Measurements from ENCODE around the gene HJURP. TPM values are rescaled to one million over a fixed set of nuclear protein-coding genes. Genes with fewer than 3 reads are reported as not detected.

Gene HJURP
- total RNA-seq, 4 donors from 2014 or later = 0.15 to 3.1 (median 2.5) TPM; not detected in 1

- H3K27me3 ChIP-seq = no peaks in the 10 kb centered on the region
- no peaks in the 10 kb centered on the region for H3K36me3 ChIP-seq
- no peak overlapping the region for H3K4me3 ChIP-seq
- no peak for ATAC-seq
- H3K27ac ChIP-seq = no peak overlapping the region
- peaks cover 0 to 9% (median 0%) of the 10 kb centered on the region in 3 donors for H3K4me1 ChIP-seq
- 81 to 97% methylated on average over 4 to 9 of the region's 15 CpGs for WGBS, 2 donors (ENCODE audit: low coverage in 1 of 2)
- peaks cover 0 to 6% (median 0%) of the 10 kb centered on the region in 3 donors for H3K9me3 ChIP-seq
- no peak for TF ChIP-seq POLR2AphosphoS5 (IDR thresholded peaks at IDR 0.05)
- no peak for TF ChIP-seq CTCF (IDR thresholded peaks at IDR 0.05)
- TF ChIP-seq EP300 (IDR thresholded peaks at IDR 0.05) = no peak
- TF ChIP-seq POLR2A (IDR thresholded peaks at IDR 0.05) = no peak
These were observed 24.9 kb downstream of the HJURP start for GRCh38 chr2:233829193-233830110.

GRCh38 chr2:233828546-233829192 is 25.7 kb downstream of the HJURP start:
- H3K36me3 ChIP-seq = no peaks in the 10 kb centered on the region
- H3K27ac ChIP-seq = no peak overlapping the region
- no peak overlapping the region for H3K4me3 ChIP-seq
- peaks cover 0 to 9% (median 0%) of the 10 kb centered on the region in 3 donors for H3K4me1 ChIP-seq
- ATAC-seq = no peak
- H3K9me3 ChIP-seq = peaks cover 0 to 6% (median 0%) of the 10 kb centered on the region in 3 donors
- H3K27me3 ChIP-seq = no peaks in the 10 kb centered on the region
- WGBS, 2 donors (ENCODE audit: low coverage in 1 of 2) = 70% methylated on average over 2 of the region's 24 CpGs; no CpG with 5 or more reads in 1 of the 2 donors
- TF ChIP-seq EP300 (IDR thresholded peaks at IDR 0.05) (no peak), POLR2A (IDR thresholded peaks at IDR 0.05) (no peak), CTCF (IDR thresholded peaks at IDR 0.05) (no peak), POLR2AphosphoS5 (IDR thresholded peaks at IDR 0.05) (no peak)

- H3K4me1 ChIP-seq = no peaks in the 10 kb centered on the region
- TF ChIP-seq POLR2A (IDR thresholded peaks at IDR 0.05) (no peak), EP300 (IDR thresholded peaks at IDR 0.05) (no peak), CTCF (IDR thresholded peaks at IDR 0.05) (no peak), POLR2AphosphoS5 (IDR thresholded peaks at IDR 0.05) (no peak)
- WGBS, 2 donors (ENCODE audit: low coverage in 1 of 2) = 40 to 63% methylated on average over 2 of the region's 7 CpGs
- no peak overlapping the region for H3K4me3 ChIP-seq
- no peak for ATAC-seq
- H3K27me3 ChIP-seq = no peaks in the 10 kb centered on the region
- H3K9me3 ChIP-seq = peaks cover 0 to 6% (median 0%) of the 10 kb centered on the region in 3 donors
- no peak overlapping the region for H3K27ac ChIP-seq
- no peaks in the 10 kb centered on the region for H3K36me3 ChIP-seq
These were observed 30.0 kb downstream of the HJURP start for GRCh38 chr2:233824373-233824772.

GRCh38 chr2:233823731-233824121 is 30.6 kb downstream of the HJURP start:
- Histone ChIP-seq H3K27ac (no peak overlapping the region), H3K4me1 (no peaks in the 10 kb centered on the region), H3K9me3 (peaks cover 0 to 6% (median 0%) of the 10 kb centered on the region in 3 donors), H3K36me3 (no peaks in the 10 kb centered on the region), H3K27me3 (peaks cover 3% of the 10 kb centered on the region), H3K4me3 (no peak overlapping the region)
- TF ChIP-seq POLR2AphosphoS5 (IDR thresholded peaks at IDR 0.05) (no peak), EP300 (IDR thresholded peaks at IDR 0.05) (no peak), CTCF (IDR thresholded peaks at IDR 0.05) (no peak), POLR2A (IDR thresholded peaks at IDR 0.05) (no peak)
- no CpG with 5 or more reads among the region's 8 CpGs for WGBS, 2 donors (ENCODE audit: low coverage in 1 of 2)
- ATAC-seq = no peak

All from gastroesophageal sphincter (tissue), 4 donors.